AG10803 (cell line): ENCODE data around the gene FBXW8.

ENCODE experiments used
- DNase-seq: peaks from one replicate; pipeline ENCODE4 v3.0.0; 2010; ENCODE audit warnings: low read depth
- H3K4me3 ChIP-seq: 2 replicates; pipeline ENCODE4 v1.5.1; 2011; ENCODE audit warnings: mild to moderate bottlenecking, low read length, control low read depth
- CTCF ChIP-seq: conservative IDR thresholded peaks from 2 replicates; pipeline ENCODE4 v1.5.1; 2011; ENCODE audit warnings: mild to moderate bottlenecking, low read length, control low read depth, inconsistent platforms

FBXW8 gene

DNA sequence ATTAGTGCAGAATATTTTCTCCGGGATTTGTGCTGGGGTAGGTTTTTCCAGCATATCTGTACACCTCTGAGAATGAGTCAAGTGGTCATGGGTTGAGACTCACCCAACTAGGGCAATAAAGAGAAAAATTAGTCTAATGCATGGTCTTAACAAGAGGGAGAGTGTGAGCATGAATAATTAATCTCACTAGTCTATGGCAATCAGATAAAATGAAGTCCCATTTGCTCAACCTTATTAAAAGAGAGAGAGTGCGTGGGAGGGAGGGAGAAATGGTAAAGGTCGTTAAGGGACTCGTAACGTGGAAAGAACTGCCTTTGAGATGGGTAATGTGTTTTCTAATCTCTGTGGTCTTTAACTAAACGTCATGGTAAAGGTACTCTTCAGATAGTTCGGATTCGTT, 96.8 kb downstream of the FBXW8 start:
- H3K4me3 ChIP-seq = no peak overlapping the region
- TF ChIP-seq CTCF = no peak
- DNase-seq = no peak

GRCh38 chr12:117009759-117010158, 99.0 kb downstream of the FBXW8 start:
- H3K4me3 ChIP-seq = no peak overlapping the region
- DNase-seq = no peak
- TF ChIP-seq CTCF = no peak

DNA sequence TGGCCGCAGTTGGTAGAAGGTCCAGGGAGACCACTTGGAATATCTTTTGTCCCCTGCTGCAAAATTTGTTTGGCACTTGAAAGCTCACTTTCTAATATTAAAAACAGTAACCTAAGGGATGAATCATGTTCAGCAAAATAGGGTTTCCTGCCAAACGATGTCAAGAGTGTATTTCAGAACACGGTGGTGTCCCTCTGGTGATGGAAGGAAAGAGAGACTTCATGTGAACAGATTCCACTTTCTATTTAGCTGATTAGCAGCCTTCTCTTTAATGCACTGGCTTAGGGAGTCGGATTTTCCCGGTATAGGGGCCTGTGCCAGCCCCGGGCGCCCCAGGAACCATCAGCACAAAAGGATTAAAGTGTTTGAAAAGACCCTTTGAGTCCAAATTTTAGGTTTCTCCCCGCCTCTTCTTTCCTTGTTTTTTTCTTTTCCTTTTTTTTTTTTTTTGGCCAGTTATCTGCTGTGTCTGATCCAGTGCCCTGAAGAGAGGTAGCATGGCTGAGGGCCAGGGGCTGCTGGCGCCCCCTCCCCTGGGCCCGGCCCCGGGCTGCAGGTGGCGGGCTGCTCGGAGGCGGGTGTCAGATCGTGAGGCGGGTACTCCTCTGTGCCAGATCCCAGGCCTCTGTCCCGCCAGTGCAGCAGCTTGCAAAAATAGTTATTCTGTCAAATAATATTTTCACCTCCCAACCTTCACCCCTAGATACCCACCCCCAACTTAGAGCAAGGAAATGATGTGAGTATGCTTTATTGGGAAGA, 100.1 kb downstream of the FBXW8 start:
- no peak for DNase-seq
- TF ChIP-seq CTCF = no peak; the same call in 1 of the 2 replicates
- H3K4me3 ChIP-seq = no peak overlapping the region

DNA sequence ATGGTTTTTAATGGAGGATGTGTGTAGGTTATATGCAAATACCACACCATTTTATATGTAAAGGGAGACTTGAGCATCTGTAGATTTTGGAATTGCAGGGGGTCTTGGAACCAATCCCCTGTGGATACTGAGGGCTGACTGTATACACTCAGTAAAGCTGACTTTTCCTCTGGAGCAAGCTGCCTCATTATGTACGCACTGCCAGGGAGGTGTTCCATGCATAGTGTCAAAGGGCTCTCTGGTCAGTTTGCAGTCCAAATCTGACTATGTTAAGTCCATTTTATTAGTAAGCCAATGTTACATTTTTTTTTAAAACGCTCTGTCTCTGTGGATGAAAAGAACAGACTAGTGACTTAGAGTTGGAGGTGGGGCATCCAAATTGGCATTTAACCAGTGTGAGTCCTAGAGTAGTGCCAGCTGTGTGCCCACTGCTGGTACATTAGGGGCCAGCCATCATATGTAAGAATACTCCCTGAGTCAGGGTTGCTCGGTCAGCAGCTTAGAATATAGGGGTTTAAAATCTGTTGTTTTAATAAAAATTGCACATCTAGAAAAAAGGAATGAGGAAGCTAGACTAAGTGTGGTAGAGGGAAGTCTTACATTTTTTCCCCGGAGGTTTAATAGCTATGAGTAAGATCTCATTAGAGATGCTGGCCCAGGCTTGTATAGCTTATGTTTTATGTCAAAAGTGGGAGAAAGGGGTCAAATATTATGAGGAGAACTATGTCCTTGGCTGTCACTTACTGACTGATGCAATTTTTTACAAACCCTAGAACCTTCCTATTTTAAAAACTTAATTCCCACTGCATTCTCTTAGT, 101.4 kb downstream of the FBXW8 start:
- no peak overlapping the region for H3K4me3 ChIP-seq
- no peak for TF ChIP-seq CTCF
- peak; percentile 66 for DNase-seq

- TF ChIP-seq CTCF = no peak
- no peak overlapping the region for H3K4me3 ChIP-seq
- no peak for DNase-seq
Measured at GRCh38 chr12:117013726-117014125, 103.0 kb downstream of the FBXW8 start.

DNA sequence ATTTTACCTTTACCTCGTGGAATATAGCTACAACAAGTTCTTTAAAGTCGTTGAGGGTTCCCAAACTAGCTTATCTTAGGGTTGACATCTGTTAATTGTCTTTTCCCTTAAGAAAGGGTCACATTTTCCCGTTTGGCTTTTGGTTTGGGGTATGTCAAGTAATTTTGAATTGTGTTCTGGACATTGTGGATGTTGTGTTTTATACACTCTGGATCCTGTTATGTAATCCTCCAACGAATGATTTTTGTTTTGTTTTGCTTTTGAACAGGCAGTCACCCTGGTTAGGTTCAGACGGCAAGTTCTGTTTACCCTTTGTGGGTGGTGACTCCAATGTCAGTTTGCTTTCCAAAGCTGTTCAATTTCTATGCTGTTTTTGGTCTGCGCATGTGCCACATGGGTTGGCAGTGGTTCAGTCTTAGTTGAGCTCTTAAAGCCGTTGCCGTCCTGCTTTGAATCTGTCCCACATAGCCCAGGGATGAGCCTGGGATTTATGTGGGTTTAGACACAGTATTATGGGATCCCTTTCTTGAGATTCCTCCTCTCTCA, 103.7 kb downstream of the FBXW8 start:
- TF ChIP-seq CTCF = no peak
- H3K4me3 ChIP-seq = no peak overlapping the region
- DNase-seq = no peak
